Measurements from ENCODE around the gene LYZL2. TPM values are rescaled to one million over a fixed set of nuclear protein-coding genes. Genes with fewer than 3 reads are reported as not detected.
"Not testable (repeated sequence)": the region's sequence is repeated elsewhere in the genome, so short reads cannot be mapped to it uniquely, and the experiment has no call there.

The LYZL2 gene
- not detected for polyA plus RNA-seq (ENCODE audit: insufficient read length in 4 of 4)

- no peak for DNase-seq (ENCODE audit: low read depth in 4 of 4, low spot score in 2 of 4)
Observed at GRCh38 chr10:30629653-30630052, at the start of gene LYZL2. TSS of gene LYZL2 (minus strand) at chr10:30629753. CDS start at chr10:30626915, 2,838 bp downstream.

GRCh38 chr10:30677616-30678015 is 48.1 kb upstream of the LYZL2 start:
- not testable (repeated sequence) for DNase-seq (ENCODE audit: low read depth in 4 of 4, low spot score in 2 of 4)

GRCh38 chr10:30677146-30677545 is 47.6 kb upstream of the LYZL2 start:
- not testable (repeated sequence) for DNase-seq (ENCODE audit: low read depth in 4 of 4, low spot score in 2 of 4)

GRCh38 chr10:30675791-30676718 is 46.5 kb upstream of the LYZL2 start:
- DNase-seq (ENCODE audit: low read depth in 4 of 4, low spot score in 2 of 4) = no peak

- DNase-seq (ENCODE audit: low read depth in 4 of 4, low spot score in 2 of 4) = no peak
Observed at GRCh38 chr10:30674796-30675195, 45.2 kb upstream of the LYZL2 start.

GRCh38 chr10:30673262-30673661 is 43.7 kb upstream of the LYZL2 start:
- not testable (repeated sequence) for DNase-seq (ENCODE audit: low read depth in 4 of 4, low spot score in 2 of 4)

- DNase-seq (ENCODE audit: low read depth in 4 of 4, low spot score in 2 of 4) = not testable (repeated sequence)
Observed at GRCh38 chr10:30672338-30672737, 42.8 kb upstream of the LYZL2 start.

- peak; percentile 31 to 75 (median 43) for DNase-seq (ENCODE audit: low read depth in 4 of 4, low spot score in 2 of 4)
Observed at GRCh38 chr10:30671026-30671616, 41.6 kb upstream of the LYZL2 start.

GRCh38 chr10:30667982-30668381 is 38.4 kb upstream of the LYZL2 start:
- not testable (repeated sequence) for DNase-seq (ENCODE audit: low read depth in 4 of 4, low spot score in 2 of 4)

- DNase-seq (ENCODE audit: low read depth in 4 of 4, low spot score in 2 of 4) = not testable (repeated sequence)
Observed at GRCh38 chr10:30663403-30663802, 33.9 kb upstream of the LYZL2 start.

- no peak for DNase-seq (ENCODE audit: low read depth in 4 of 4, low spot score in 2 of 4)
Observed at GRCh38 chr10:30662814-30663213, 33.3 kb upstream of the LYZL2 start.

- DNase-seq (ENCODE audit: low read depth in 4 of 4, low spot score in 2 of 4) = not testable (repeated sequence)
Observed at GRCh38 chr10:30660314-30660713, 30.8 kb upstream of the LYZL2 start.

- DNase-seq (ENCODE audit: low read depth in 4 of 4, low spot score in 2 of 4) = no peak
Observed at GRCh38 chr10:30656233-30656632, 26.7 kb upstream of the LYZL2 start.

GRCh38 chr10:30655001-30655400 is 25.4 kb upstream of the LYZL2 start:
- DNase-seq (ENCODE audit: low read depth in 4 of 4, low spot score in 2 of 4) = not testable (repeated sequence)

- DNase-seq (ENCODE audit: low read depth in 4 of 4, low spot score in 2 of 4) = not testable (repeated sequence)
Observed at GRCh38 chr10:30651470-30652397, 22.2 kb upstream of the LYZL2 start.

- no peak for DNase-seq (ENCODE audit: low read depth in 4 of 4, low spot score in 2 of 4)
Observed at GRCh38 chr10:30647089-30647488, 17.5 kb upstream of the LYZL2 start.

- no peak for DNase-seq (ENCODE audit: low read depth in 4 of 4, low spot score in 2 of 4)
Observed at GRCh38 chr10:30645340-30645827, 15.8 kb upstream of the LYZL2 start.

GRCh38 chr10:30644408-30644861 is 14.9 kb upstream of the LYZL2 start:
- DNase-seq (ENCODE audit: low read depth in 4 of 4, low spot score in 2 of 4) = not testable (repeated sequence)

GRCh38 chr10:30643557-30644199 is 14.1 kb upstream of the LYZL2 start:
- not testable (repeated sequence) for DNase-seq (ENCODE audit: low read depth in 4 of 4, low spot score in 2 of 4)

- DNase-seq (ENCODE audit: low read depth in 4 of 4, low spot score in 2 of 4) = not testable (repeated sequence)
Observed at GRCh38 chr10:30642856-30643255, 13.3 kb upstream of the LYZL2 start.
